Measurements from ENCODE around the gene PAPLN. TPM values are rescaled to one million over a fixed set of nuclear protein-coding genes. Genes with fewer than 3 reads are reported as not detected.
"Not testable (repeated sequence)": the region's sequence is repeated elsewhere in the genome, so short reads cannot be mapped to it uniquely, and the experiment has no call there.

The PAPLN gene
- total and polyA plus RNA-seq, 4 donors, result 0.68 to 2.8 (median 1.3) TPM

DNA sequence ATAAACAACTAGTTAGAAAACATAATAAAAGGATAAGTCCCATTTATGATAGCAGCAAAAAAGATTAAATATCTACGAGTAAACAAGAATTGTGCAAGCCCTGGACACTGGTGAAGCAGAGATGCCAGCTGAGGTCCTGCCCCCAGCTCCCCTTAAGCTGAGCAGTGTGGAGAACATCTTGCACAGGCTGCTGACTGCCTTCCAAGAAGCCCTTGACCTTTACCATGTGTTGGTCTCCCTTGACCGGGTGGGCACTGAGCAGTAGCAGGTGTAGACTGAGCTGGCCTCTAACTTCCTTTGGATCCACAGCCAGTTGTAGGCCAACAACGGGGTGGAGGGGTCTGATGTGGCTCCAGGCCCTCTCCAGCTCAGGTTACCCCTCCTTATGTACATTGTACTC lies 47.7 kb upstream of the PAPLN start (continued):
- TF ChIP-seq, protein P1, sequence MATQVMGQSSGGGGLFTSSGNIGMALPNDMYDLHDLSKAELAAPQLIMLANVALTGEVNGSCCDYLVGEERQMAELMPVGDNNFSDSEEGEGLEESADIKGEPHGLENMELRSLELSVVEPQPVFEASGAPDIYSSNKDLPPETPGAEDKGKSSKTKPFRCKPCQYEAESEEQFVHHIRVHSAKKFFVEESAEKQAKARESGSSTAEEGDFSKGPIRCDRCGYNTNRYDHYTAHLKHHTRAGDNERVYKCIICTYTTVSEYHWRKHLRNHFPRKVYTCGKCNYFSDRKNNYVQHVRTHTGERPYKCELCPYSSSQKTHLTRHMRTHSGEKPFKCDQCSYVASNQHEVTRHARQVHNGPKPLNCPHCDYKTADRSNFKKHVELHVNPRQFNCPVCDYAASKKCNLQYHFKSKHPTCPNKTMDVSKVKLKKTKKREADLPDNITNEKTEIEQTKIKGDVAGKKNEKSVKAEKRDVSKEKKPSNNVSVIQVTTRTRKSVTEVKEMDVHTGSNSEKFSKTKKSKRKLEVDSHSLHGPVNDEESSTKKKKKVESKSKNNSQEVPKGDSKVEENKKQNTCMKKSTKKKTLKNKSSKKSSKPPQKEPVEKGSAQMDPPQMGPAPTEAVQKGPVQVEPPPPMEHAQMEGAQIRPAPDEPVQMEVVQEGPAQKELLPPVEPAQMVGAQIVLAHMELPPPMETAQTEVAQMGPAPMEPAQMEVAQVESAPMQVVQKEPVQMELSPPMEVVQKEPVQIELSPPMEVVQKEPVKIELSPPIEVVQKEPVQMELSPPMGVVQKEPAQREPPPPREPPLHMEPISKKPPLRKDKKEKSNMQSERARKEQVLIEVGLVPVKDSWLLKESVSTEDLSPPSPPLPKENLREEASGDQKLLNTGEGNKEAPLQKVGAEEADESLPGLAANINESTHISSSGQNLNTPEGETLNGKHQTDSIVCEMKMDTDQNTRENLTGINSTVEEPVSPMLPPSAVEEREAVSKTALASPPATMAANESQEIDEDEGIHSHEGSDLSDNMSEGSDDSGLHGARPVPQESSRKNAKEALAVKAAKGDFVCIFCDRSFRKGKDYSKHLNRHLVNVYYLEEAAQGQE (IDR thresholded peaks at IDR 0.05), result no peak
- no peak for TF ChIP-seq FOXA1 (IDR thresholded peaks at IDR 0.05)

- no peaks in the 10 kb centered on the region for H3K9me3 ChIP-seq (ENCODE audit: control insufficient read depth in 4 of 4, low read length in 3 of 4)
- TF ChIP-seq RAD21 (IDR thresholded peaks at IDR 0.05) (no peak), GABPA (IDR thresholded peaks at IDR 0.05 in 1 of 2, conservative IDR thresholded peaks at IDR 0.05 in 1 of 2) (no peak), HNF4A (conservative IDR thresholded peaks at IDR 0.05) (no peak), CTCF (IDR thresholded peaks at IDR 0.05; ENCODE audit: low read depth, low read length, missing input control) (no peak), HNF4G (IDR thresholded peaks at IDR 0.05) (no peak), NR2F2 (IDR thresholded peaks at IDR 0.05) (no peak), RXRA (IDR thresholded peaks at IDR 0.05) (no peak), MAX (IDR thresholded peaks at IDR 0.05) (no peak), ATF3 (IDR thresholded peaks at IDR 0.05) (no peak), JUND (IDR thresholded peaks at IDR 0.05) (no peak), YY1 (IDR thresholded peaks at IDR 0.05) (no peak), EGR1 (IDR thresholded peaks at IDR 0.05; ENCODE audit: low read depth in 2 of 2) (no peak), FOXA2 (IDR thresholded peaks at IDR 0.05) (no peak), TAF1 (conservative IDR thresholded peaks at IDR 0.05) (no peak)
- TF ChIP-seq, protein P2, sequence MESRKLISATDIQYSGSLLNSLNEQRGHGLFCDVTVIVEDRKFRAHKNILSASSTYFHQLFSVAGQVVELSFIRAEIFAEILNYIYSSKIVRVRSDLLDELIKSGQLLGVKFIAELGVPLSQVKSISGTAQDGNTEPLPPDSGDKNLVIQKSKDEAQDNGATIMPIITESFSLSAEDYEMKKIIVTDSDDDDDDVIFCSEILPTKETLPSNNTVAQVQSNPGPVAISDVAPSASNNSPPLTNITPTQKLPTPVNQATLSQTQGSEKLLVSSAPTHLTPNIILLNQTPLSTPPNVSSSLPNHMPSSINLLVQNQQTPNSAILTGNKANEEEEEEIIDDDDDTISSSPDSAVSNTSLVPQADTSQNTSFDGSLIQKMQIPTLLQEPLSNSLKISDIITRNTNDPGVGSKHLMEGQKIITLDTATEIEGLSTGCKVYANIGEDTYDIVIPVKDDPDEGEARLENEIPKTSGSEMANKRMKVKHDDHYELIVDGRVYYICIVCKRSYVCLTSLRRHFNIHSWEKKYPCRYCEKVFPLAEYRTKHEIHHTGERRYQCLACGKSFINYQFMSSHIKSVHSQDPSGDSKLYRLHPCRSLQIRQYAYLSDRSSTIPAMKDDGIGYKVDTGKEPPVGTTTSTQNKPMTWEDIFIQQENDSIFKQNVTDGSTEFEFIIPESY (IDR thresholded peaks at IDR 0.05), result no peak
- TF ChIP-seq, protein P1 (IDR thresholded peaks at IDR 0.05), result no peak
- DNase-seq (ENCODE audit: low spot score), result no peak
- H3K9ac ChIP-seq (ENCODE audit: low read depth in 1 of 2, low read length in 2 of 2), result no peak overlapping the region
- H3K27me3 ChIP-seq (ENCODE audit: control insufficient read depth in 4 of 4, insufficient read depth in 4 of 4, low read length in 3 of 4), result no peaks in the 10 kb centered on the region
- H3K27ac ChIP-seq (ENCODE audit: low read depth in 1 of 2, low read length in 2 of 2), result no peak overlapping the region
- WGBS, result 98% methylated on average over 2 of the region's 2 CpGs
- peaks cover 9 to 36% (median 24%) of the 10 kb centered on the region in 4 donors for H3K36me3 ChIP-seq (ENCODE audit: control insufficient read depth in 4 of 4, insufficient read depth in 3 of 4, low read depth in 1 of 4, low read length in 3 of 4)
- H3K4me3 ChIP-seq (ENCODE audit: low read depth in 1 of 3, low read length in 3 of 3), result no peak overlapping the region
- no peaks in the 10 kb centered on the region for H3K4me1 ChIP-seq (ENCODE audit: control insufficient read depth in 4 of 4, insufficient read depth in 4 of 4, low read length in 3 of 4)
Measured at GRCh38 chr14:73191441-73191840, 45.9 kb upstream of the PAPLN start.

- not testable (repeated sequence) for H3K27ac ChIP-seq (ENCODE audit: low read depth in 1 of 2, low read length in 2 of 2); H3K27me3 ChIP-seq (ENCODE audit: control insufficient read depth in 4 of 4, insufficient read depth in 4 of 4, low read length in 3 of 4); H3K9me3 ChIP-seq (ENCODE audit: control insufficient read depth in 4 of 4, low read length in 3 of 4); H3K4me1 ChIP-seq (ENCODE audit: control insufficient read depth in 4 of 4, insufficient read depth in 4 of 4, low read length in 3 of 4); H3K9ac ChIP-seq (ENCODE audit: low read depth in 1 of 2, low read length in 2 of 2); DNase-seq (ENCODE audit: low spot score); H3K4me3 ChIP-seq (ENCODE audit: low read depth in 1 of 3, low read length in 3 of 3)
- H3K36me3 ChIP-seq (ENCODE audit: control insufficient read depth in 4 of 4, insufficient read depth in 3 of 4, low read depth in 1 of 4, low read length in 3 of 4), result peaks cover 8 to 38% (median 30%) of the 10 kb centered on the region in 4 donors
- WGBS, result 96% methylated on average over 8 of the region's 8 CpGs
Measured at GRCh38 chr14:73194306-73194705, 43.0 kb upstream of the PAPLN start.

All from liver (tissue), 9 donors.